Coronary artery (tissue), 2 donors: ENCODE data around the gene SUMO1.

Experiments
- DNase-seq: peaks from one replicate; pipeline ENCODE4 v3.0.0-alpha.2; 2017; ENCODE audit warnings: low spot score
- H3K27ac ChIP-seq, 2 donors: fragments of 200-600 bp; sonication (generic); one replicate each; pipeline ENCODE4 v1.5.1; 2016 to 2019
- H3K4me3 ChIP-seq: fragments of 200-600 bp; sonication (generic); 2 replicates; pipeline ENCODE4 v1.5.1; 2016; ENCODE audit warnings: mild to moderate bottlenecking, moderate library complexity
- CTCF ChIP-seq: fragments of 200-600 bp; sonication (generic); IDR thresholded peaks from one replicate; pipeline ENCODE4 v1.5.1; 2019; ENCODE audit warnings: antibody characterized with exemption

The SUMO1 gene

GRCh38 chr2:202221873-202222272 lies 16.5 kb downstream of the SUMO1 start:
- DNase-seq, result no peak
- TF ChIP-seq CTCF, result no peak
- H3K4me3 ChIP-seq, result no peak overlapping the region
- no peak overlapping the region for H3K27ac ChIP-seq

GRCh38 chr2:202215179-202215578 lies 23.2 kb downstream of the SUMO1 start:
- no peak overlapping the region for H3K4me3 ChIP-seq
- DNase-seq, result no peak
- no peak for TF ChIP-seq CTCF
- no peak overlapping the region for H3K27ac ChIP-seq

GRCh38 chr2:202208526-202208925 lies 29.9 kb downstream of the SUMO1 start:
- Histone ChIP-seq H3K4me3 (no peak overlapping the region), H3K27ac (no peak overlapping the region)
- DNase-seq, result no peak
- no peak for TF ChIP-seq CTCF

GRCh38 chr2:202204855-202205254 lies 33.5 kb downstream of the SUMO1 start:
- Histone ChIP-seq H3K4me3 (no peak overlapping the region), H3K27ac (no peak overlapping the region)
- DNase-seq, result no peak
- TF ChIP-seq CTCF, result no peak

- no peak for DNase-seq
- Histone ChIP-seq H3K4me3 (no peak overlapping the region), H3K27ac (no peak overlapping the region)
- no peak for TF ChIP-seq CTCF
Measured at GRCh38 chr2:202203348-202203747, 35.0 kb downstream of the SUMO1 start.

GRCh38 chr2:202201220-202202160 lies 36.9 kb downstream of the SUMO1 start:
- Histone ChIP-seq H3K27ac (no peak overlapping the region), H3K4me3 (no peak overlapping the region)
- DNase-seq, result no peak
- TF ChIP-seq CTCF, result no peak

GRCh38 chr2:202196727-202197126 lies 41.7 kb downstream of the SUMO1 start:
- no peak overlapping the region for H3K27ac ChIP-seq
- TF ChIP-seq CTCF, result no peak
- H3K4me3 ChIP-seq, result no peak overlapping the region
- no peak for DNase-seq
